GM12801 (cell line): ENCODE results near the gene POU2AF1.

Experiments
- CTCF ChIP-seq: IDR thresholded peaks from one replicate; pipeline ENCODE4 v1.5.1; 2011; ENCODE audit warnings: control low read depth; ENCODE audit not compliant: insufficient read length; ENCODE audit errors: extremely low read depth

POU2AF1 gene

DNA sequence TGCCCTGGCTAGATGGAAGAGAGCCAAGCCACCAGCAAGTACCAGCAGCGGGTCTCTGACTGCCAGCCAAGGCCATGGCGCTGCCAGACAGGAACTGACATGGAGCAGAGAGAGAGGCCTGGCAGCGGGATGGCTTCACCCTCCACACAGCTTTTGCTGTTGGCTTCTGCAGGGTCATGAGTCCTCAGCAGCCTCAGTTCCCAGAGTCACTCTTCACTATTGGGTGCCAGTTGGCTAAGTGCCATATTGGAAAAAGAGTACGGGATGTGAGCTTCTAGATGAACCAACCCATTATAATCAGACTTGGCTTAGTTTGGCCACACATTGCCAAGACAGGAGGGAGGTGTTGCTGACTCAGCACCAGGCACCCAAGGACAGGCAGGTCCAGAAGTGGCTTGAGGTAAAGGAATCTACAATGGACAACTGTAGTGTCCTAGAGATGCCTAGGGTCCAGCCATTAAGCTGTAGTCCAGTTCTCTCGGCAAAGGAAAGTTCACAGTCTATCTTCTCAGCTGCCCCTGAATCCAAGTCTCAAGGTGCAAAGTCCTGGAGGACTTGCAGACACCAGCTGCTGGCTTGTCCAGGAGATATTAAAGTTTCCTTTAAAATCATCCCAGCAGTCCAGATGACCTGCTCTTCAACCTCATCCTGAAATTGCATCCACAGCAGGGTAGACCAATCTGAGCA is 40.7 kb upstream of the POU2AF1 start:
- TF ChIP-seq CTCF = no peak

- no peak for TF ChIP-seq CTCF
Observed at GRCh38 chr11:111419181-111419580, 40.1 kb upstream of the POU2AF1 start.

GRCh38 chr11:111418436-111418787 is 39.3 kb upstream of the POU2AF1 start:
- TF ChIP-seq CTCF = no peak

DNA sequence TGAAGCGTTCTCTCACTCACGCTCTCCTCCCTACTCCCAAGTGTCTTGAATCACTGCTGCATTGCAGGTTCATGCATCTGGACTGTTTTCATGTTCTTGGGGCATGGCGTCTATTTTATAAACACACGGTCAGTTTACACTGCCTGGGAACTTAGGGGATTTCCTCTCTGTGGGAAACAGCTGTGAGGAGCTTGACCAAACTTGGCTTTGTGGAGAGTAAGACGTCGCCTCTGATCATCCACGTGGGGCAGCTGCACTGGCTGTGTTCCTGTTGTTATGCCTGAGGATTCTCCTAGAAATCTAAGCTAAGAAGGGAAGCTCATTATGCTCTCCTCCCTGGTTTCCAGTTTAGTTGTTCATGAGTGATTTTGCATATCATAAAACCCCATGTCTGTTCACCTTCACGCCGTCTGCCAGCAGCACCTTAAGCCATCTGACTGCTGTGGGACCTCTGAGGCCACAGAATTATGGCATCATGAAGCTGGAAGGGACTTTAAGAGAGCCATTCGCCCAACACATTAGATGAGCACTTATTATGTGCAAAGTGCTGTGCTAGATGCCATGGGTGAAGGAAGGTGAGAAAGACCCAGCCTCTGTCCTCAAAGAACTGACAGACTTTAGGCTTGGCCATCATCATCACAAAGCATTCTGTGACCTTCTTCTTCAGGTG is 38.8 kb upstream of the POU2AF1 start:
- no peak for TF ChIP-seq CTCF

DNA sequence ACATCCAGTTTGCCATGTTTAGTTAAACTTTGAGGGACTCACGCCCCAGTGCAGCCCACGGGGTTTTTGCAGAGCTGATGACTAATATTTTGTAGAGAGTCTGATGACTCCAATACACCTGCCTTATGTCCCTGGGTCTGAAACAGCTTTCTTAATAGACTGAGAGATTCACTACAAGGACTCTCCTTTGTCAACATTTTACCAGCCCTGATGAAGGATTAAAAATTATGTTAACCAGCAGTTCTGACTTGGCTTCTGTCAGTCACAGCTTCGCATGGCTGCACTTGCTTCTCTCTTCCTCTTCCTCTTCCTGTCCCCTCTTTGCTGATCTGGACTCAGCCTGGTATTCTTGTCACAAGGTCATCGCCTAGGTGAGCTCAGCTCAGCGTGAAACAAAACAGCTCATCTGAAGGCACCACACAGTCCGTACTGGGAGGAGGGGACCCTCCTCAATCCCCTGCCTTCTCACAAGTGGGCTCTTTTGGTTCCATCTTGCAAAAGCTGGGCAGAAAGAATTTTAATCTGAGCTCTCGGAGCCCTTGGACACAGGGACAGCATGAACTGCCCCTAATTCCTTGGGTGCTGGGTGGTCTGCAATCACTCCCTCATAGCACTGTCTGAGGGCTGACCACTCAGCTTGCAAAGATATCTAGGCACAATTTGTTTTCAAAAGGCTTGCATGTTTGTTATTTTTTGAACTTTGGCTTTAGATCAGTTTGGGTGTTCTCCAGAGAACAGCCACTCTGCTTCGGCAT is 38.1 kb upstream of the POU2AF1 start:
- TF ChIP-seq CTCF = no peak

GRCh38 chr11:111416231-111416960 is 37.3 kb upstream of the POU2AF1 start:
- TF ChIP-seq CTCF = no peak

GRCh38 chr11:111414936-111415335 is 35.9 kb upstream of the POU2AF1 start:
- no peak for TF ChIP-seq CTCF
